CD8-positive, alpha-beta memory T cell (primary cell): ENCODE results near the gene TMOD2. TPM values are rescaled to one million over a fixed set of nuclear protein-coding genes. Genes with fewer than 3 reads are reported as not detected.

Experiments used
- CTCF ChIA-PET: fragments of 350-600 bp; sonication (Branson Sonifier 250); formaldehyde crosslinking; loops from one replicate; lab custom pipeline; 2021; ENCODE audit warnings: antibody characterized with exemption; lab: Charles Lee
- POLR2A ChIA-PET: fragments of 350-600 bp; sonication (Branson Sonifier 250); formaldehyde crosslinking; loops from one replicate; lab custom pipeline; 2021; ENCODE audit warnings: antibody characterized with exemption; lab: Charles Lee
- DNase-seq, 5 donors: peaks; one replicate each; pipeline versions ENCODE4 v3.0.0 to v3.0.0-alpha.2; 2020 to 2022; ENCODE audit warnings: mixed read lengths in 1 of 5
- H3K27ac ChIP-seq: one replicate; pipeline ENCODE4 v1.7.0; 2013; ENCODE audit warnings: low read depth, mild to moderate bottlenecking, low read length, moderate library complexity
- H3K27me3 ChIP-seq: 2 replicates; pipeline ENCODE4 v1.7.0; 2013; ENCODE audit warnings: low read length, mild to moderate bottlenecking; ENCODE audit not compliant: insufficient read depth, poor library complexity, severe bottlenecking
- H3K36me3 ChIP-seq: 2 replicates; pipeline ENCODE4 v1.7.0; 2013; ENCODE audit warnings: mild to moderate bottlenecking, low read length, moderate library complexity; ENCODE audit not compliant: insufficient read depth
- H3K4me1 ChIP-seq: 2 replicates; pipeline ENCODE4 v1.7.0; 2013; ENCODE audit warnings: mild to moderate bottlenecking, low read length, moderate library complexity; ENCODE audit not compliant: insufficient read depth
- H3K4me3 ChIP-seq: 2 replicates; pipeline ENCODE4 v1.7.0; 2013; ENCODE audit warnings: mild to moderate bottlenecking, low read length
- H3K9me3 ChIP-seq: 2 replicates; pipeline ENCODE4 v1.7.0; 2013; ENCODE audit warnings: mild to moderate bottlenecking, low read length
- H3K27ac Mint-ChIP-seq, 8 donors: one replicate each; pipeline ENCODE4 v1.8.0; 2020 to 2021; ENCODE audit warnings: mixed read lengths in 8 of 8, mild to moderate bottlenecking in 6 of 8, inconsistent platforms in 3 of 8, moderate library complexity in 3 of 8
- H3K27me3 Mint-ChIP-seq, 2 donors: one replicate each; pipeline ENCODE4 v1.8.0; 2020 to 2021; ENCODE audit warnings: mixed read lengths in 2 of 2, mild to moderate bottlenecking in 1 of 2, moderate library complexity in 1 of 2
- H3K36me3 Mint-ChIP-seq, 3 donors: one replicate each; pipeline ENCODE4 v1.8.0; 2020 to 2021; ENCODE audit warnings: mixed read lengths in 3 of 3, inconsistent platforms in 1 of 3, mild to moderate bottlenecking in 1 of 3
- H3K4me1 Mint-ChIP-seq, 3 donors: one replicate each; pipeline ENCODE4 v1.8.0; 2020 to 2021; ENCODE audit warnings: mixed read lengths in 3 of 3, inconsistent platforms in 1 of 3, mild to moderate bottlenecking in 1 of 3
- H3K4me3 Mint-ChIP-seq, 7 donors: one replicate each; pipeline ENCODE4 v1.8.0; 2020 to 2021; ENCODE audit warnings: mixed read lengths in 7 of 7, mild to moderate bottlenecking in 6 of 7, moderate library complexity in 4 of 7, inconsistent platforms in 2 of 7
- H3K9me3 Mint-ChIP-seq, 5 donors: one replicate each; pipeline ENCODE4 v1.8.0; 2020 to 2022; ENCODE audit warnings: mixed read lengths in 5 of 5, mild to moderate bottlenecking in 3 of 5, moderate library complexity in 2 of 5, inconsistent platforms in 1 of 5
- polyA plus RNA-seq: library from polyadenylated mRNA; unstranded; fragments of 300-500 nt; fragmentation: Illumina TruSeq; gene quantifications from one replicate; pipeline ENCODE4 v1.2.3, GENCODE V29; 2021
- total RNA-seq, 2 experiments: library from RNA; stranded (reverse); gene quantifications; one replicate each; pipeline ENCODE4 v1.2.3, GENCODE V29; 2021

The TMOD2 gene
- total and polyA plus RNA-seq, 3 experiments from 2014 or later: 3.1 to 10.0 (median 8.6) TPM

DNA sequence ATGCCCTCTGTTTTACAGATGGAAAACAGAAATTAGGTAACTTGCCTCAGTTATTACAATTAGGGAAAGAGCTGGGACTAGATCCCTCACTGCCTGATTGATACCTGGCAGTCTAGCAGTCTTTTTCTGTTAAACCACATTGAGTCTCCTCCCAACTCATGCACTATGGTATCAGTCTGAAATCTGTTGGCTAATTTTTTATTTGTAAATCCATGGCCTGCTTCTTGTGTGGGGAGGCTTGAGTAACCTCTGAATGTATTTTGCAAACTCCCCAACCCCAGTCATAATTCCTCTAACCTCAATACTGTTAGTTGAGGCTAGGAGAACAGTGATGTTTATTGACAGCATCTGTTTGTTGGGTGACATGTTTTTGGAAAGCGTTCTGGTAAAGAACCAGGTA, 113.9 kb downstream of the TMOD2 start:
- Histone ChIP-seq H3K27ac (no peak overlapping the region), H3K4me1 (peaks cover 12% of the 10 kb centered on the region), H3K27me3 (no peaks in the 10 kb centered on the region), H3K36me3 (peaks cover 30% of the 10 kb centered on the region), H3K9me3 (no peaks in the 10 kb centered on the region), H3K4me3 (no peak overlapping the region)
- H3K36me3 Mint-ChIP-seq: peaks cover 16 to 63% (median 22%) of the 10 kb centered on the region in 3 donors
- H3K27me3 Mint-ChIP-seq: no peaks in the 10 kb centered on the region
- ChIA-PET CTCF (interaction anchor here (1.3 kb wide), 1 partner anchor 24 kb away, joined by 4 read pairs; no protein-coding TSS in a partner anchor), POLR2A (no interaction called here)
- H3K4me3 Mint-ChIP-seq: no peak overlapping the region
- DNase-seq: no peak
- peaks cover 35 to 59% (median 49%) of the 10 kb centered on the region in 3 donors for H3K4me1 Mint-ChIP-seq
- no peaks in the 10 kb centered on the region for H3K9me3 Mint-ChIP-seq
- peak overlapping the region in 1 of 8 donors; percentile 38 for H3K27ac Mint-ChIP-seq

Other genes with a start within 250 kb of the TMOD2 start
- 1 to 10 TPM; 5.8 to 7.0 TPM for gene DMXL2, start 128.8 kb upstream of the TMOD2 start, total RNA-seq
- 0.61 TPM for gene DMXL2, start 128.8 kb upstream of the TMOD2 start, polyA plus RNA-seq
- gene SCG3, start 70.1 kb upstream of the TMOD2 start, total RNA-seq: not detected
- not detected for gene SCG3, start 70.1 kb upstream of the TMOD2 start, polyA plus RNA-seq
- 10 to 100 TPM; 25.1 TPM for gene LYSMD2, start 13.9 kb upstream of the TMOD2 start, total RNA-seq
- gene LYSMD2, start 13.9 kb upstream of the TMOD2 start, polyA plus RNA-seq: 70.5 TPM
- gene TMOD3, start 78.1 kb downstream of the TMOD2 start, total RNA-seq: 10 to 100 TPM; 52.6 to 54.0 TPM
- 34.0 TPM for gene TMOD3, start 78.1 kb downstream of the TMOD2 start, polyA plus RNA-seq
- 10 to 100 TPM; 36.0 to 38.2 TPM for gene LEO1, start 220.2 kb downstream of the TMOD2 start, total RNA-seq
- gene LEO1, start 220.2 kb downstream of the TMOD2 start, polyA plus RNA-seq: 27.3 TPM